SH-SY5Y (cell line): ENCODE data around the gene GABRG3.

ENCODE experiments used
- GATA2 ChIP-seq: IDR thresholded peaks from 2 replicates; pipeline ENCODE4 v1.6.1; 2011; ENCODE audit warnings: mild to moderate bottlenecking, low read depth, low read length
- GATA3 ChIP-seq: IDR thresholded peaks from 2 replicates; pipeline ENCODE4 v1.6.1; 2011; ENCODE audit warnings: low read depth, mild to moderate bottlenecking, low read length, moderate library complexity

The GABRG3 gene

GRCh38 chr15:27506752-27507151, 535.8 kb downstream of the GABRG3 start:
- TF ChIP-seq GATA3, result no peak
- TF ChIP-seq GATA2, result no peak

DNA sequence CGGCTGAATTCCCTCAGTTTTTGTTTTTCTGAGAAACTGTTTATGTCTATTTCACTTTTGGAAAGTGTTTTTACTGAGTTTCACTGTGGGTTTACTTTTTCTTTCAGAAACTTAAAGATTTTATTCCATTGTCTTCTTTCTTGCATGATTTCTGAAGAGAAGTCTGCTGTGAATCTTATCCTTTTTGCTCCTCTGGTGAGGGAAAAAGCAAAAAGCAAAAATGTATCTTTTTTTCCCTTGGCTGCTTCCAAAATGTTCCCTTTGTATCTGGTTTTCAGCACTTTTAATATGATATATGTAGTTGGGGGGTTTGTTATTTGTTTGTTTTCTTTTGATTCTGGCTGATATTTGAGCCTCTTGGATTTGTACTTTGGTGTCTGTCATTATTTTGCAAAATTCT, 538.0 kb downstream of the GABRG3 start:
- TF ChIP-seq GATA3, result no peak
- TF ChIP-seq GATA2, result no peak

DNA sequence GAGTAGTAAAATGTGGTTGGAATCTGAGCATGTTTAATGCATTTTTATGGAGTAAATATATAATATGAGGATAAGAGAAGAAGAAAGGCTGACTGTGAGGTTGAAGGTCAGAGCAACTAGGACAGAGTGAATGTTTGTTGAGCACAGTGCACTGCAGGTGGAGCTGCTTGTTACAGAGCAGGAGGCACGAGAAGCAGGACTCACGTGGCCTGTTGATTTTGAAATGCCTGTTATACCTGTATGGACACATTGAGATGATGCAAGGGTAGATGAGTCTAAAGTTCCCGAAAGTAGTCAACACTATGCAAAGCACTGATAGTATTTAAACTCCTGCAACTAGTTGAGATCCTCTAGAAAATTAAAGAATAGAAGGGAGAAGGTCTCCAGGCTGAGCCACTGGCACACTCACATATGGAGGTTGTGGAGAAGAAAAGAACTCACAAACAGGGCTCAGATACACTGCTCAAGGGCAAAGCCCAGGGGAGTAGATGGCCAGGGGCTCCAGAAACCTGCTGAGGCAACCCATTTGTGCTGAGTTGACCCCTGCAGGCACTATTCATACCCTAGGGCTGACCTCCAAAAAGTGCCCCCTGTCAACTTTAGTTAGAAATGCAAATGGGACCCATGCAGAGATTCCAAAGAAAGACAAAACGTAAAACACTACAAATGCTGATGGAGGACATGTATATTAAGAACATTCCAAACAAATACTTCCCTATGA, 541.5 kb downstream of the GABRG3 start:
- TF ChIP-seq GATA2 (no peak), GATA3 (no peak)

DNA sequence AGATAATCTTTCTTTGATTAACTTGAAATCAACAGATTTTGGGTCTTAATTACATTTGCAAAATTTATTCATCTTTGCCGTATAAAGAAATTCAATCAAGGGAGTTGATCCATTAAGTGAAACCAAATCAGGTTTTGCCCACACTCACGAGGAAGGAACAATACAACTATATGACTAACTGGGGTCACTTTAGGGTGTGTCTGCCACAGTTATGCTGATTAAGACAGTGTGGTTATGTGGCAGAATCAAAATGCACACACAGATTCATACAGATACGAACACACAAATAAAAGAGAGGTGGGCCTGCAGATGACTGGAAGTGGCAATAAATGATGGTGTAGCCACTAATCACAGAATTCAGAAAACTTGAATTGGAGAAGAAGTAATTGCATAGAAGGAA, 543.5 kb downstream of the GABRG3 start:
- TF ChIP-seq GATA3, result no peak
- TF ChIP-seq GATA2, result no peak

DNA sequence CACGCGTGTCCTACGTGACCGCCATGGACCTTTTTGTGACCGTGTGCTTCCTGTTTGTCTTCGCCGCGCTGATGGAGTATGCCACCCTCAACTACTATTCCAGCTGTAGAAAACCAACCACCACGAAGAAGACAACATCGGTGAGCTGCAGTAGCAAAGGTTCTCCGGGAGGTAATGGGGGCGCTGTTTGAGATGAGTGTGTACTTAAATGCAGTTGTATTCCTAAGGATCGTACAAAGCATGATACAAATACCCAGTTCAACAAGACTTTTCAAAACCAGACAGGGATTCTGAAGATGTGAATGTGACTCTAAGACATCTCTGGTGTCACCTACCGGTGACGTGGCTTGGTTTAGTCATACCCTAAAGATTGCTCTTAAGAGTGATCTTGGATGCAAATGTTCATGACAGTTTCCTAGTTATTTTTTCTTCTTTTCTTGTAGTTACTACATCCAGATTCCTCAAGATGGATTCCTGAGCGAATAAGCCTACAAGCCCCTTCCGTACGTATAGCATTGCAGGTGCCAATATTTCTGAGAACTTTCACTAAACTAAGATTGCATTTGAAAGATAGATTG, 556.6 kb downstream of the GABRG3 start:
- no peak for TF ChIP-seq GATA3
- no peak for TF ChIP-seq GATA2

- no peak for TF ChIP-seq GATA2
Measured at GRCh38 chr15:27529399-27529798, 558.4 kb downstream of the GABRG3 start.

DNA sequence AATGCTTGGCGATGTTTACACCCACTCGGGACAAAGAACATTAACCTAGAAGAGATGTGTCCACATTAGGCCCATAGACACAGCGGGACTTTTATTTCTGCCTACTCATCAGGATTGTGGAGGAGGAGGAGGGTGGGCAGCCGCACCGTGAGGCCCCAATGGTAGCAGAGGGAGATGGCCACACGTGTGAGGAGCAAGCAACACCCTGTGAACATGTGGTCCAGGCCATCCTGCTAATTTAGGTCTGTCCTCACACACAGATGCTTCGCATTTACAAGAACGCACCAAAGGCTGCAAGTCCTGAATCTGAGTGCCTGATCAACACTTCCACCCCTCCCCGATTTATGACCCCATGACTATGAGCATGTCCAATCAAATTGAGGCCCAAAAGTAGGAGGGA, 560.0 kb downstream of the GABRG3 start:
- TF ChIP-seq GATA2, result no peak
- no peak for TF ChIP-seq GATA3

DNA sequence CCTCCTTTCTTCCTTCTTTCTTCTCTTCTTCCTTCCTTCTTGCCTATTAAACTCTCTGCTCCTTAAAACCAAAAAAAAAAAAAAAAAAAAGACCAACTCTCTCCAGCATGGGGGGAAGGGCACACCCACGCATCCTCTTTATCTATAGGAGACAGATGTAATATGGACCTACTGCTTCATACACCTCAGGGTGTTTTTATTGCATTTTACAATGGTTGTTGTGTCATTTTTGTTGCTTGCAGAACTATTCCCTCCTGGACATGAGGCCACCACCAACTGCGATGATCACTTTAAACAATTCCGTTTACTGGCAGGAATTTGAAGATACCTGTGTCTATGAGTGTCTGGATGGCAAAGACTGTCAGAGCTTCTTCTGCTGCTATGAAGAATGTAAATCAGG, 561.4 kb downstream of the GABRG3 start:
- TF ChIP-seq GATA3, result no peak
- TF ChIP-seq GATA2, result no peak

GRCh38 chr15:27535445-27536129, 564.6 kb downstream of the GABRG3 start:
- no peak for TF ChIP-seq GATA3
- no peak for TF ChIP-seq GATA2

DNA sequence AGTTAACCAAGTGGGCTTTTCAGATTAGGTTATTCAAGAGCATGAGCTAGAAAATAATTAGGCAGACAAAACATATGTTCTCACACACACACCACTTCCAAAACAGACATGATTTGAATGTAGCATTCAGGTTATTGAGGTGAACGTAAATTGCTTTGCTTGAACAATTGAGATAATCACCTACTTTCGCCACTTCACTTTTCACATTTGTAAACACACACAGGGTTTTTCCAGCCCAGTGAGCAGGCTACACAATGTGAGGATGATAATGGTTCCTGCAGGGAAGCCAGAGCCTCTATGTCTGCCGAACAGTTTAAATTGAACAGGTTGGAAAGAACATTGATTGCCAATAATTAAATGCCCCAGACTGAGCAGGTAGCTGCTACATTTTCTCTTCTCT, 567.3 kb downstream of the GABRG3 start:
- TF ChIP-seq GATA3 (no peak), GATA2 (no peak)

DNA sequence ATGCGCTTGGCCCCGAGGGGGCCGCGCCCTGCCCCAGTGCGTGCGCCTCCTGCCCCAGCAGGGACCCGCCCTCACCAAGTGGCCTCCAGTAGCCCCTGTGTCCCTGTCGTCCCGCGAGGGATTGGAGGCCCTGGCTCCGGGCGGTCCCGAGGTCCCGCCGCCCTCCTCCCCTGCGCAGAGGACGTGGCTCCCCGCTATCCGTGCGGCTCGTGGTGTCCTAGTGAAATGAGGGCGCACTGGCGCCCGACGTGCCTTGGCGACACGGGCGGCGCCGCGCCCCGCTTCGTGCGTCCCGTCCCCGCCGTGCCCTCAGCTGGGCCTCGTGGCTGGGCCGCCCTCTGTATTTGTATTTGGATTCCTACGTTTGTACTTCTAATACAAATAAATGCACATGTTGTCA, 570.6 kb downstream of the GABRG3 start:
- TF ChIP-seq GATA2 (no peak), GATA3 (no peak)

GRCh38 chr15:27545494-27546255, 574.7 kb downstream of the GABRG3 start:
- TF ChIP-seq GATA2 (no peak), GATA3 (no peak)

DNA sequence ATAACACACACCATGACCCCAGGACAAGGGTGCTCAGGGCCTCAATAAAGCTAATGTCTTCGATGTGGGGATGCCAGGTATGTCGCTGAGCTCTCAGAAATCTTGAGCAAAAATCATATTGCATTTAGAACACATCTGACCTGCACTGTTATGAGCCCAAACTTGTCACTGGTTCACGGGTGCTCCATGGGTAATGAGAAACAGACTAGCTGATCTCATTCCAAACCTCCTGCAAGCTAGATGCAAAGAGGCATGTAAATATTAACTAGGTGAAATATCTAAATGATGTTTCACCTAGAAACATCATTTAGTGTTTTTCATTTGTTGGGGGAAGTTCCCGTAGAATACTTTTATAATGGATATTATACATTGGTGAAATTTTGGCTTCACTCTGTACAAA, 578.8 kb downstream of the GABRG3 start:
- no peak for TF ChIP-seq GATA3
- no peak for TF ChIP-seq GATA2

DNA sequence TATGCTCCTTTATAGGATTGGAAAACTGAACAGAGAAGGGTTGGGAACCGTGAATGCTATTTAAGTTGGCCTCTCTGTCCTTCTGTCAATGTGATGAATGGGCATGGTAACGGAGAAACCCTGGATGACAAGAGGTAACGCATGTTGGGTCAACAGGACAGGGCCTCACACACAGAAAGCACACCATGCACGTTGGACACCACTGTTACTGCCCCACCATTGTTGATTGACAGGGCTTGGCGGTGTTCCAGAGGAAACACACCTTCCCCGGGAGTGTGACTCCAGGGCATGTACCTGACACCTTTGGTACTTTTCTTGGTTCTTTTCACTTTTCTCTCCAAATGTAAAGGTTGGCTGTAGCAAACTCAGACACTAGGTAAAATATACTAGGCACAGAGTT, 579.7 kb downstream of the GABRG3 start:
- TF ChIP-seq GATA3, result no peak
- TF ChIP-seq GATA2, result no peak
